Measurements from ENCODE around the gene URB2. TPM values are rescaled to one million over a fixed set of nuclear protein-coding genes. Genes with fewer than 3 reads are reported as not detected.

Gene URB2
- total and polyA plus RNA-seq, 2 donors (not counting 3 experiments of a cell fraction or from before 2014, with no cell fraction given) = 4.7 to 12.4 TPM

DNA sequence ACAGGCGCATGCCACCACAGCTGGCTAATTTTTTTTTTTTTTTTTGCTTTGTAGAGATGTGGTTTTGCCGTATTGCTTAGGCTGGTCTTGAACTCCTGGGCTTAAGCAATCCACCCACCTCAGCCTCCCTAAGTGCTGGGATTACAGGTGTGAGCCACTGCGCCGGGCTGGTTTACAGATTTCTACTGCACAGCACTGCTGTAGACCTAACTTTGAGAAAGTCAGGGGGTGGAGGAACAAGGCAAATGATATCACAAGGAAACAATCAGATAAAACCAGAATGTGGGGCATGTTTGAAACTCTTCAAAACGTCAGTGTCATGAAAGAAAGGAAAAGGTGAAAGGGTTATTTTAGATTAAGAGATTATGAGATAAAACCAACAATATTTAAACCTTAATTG lies 45.3 kb downstream of the URB2 start:
- ChIA-PET POLR2A (no interaction called here), CTCF (interaction anchor here (4.2 kb wide), 1 partner anchor 10 kb away, joined by 23 read pairs; no protein-coding TSS in a partner anchor)
- intact Hi-C loops (cut with micrococcal nuclease) = no loop called here
- Histone ChIP-seq H3K27me3 (ENCODE audit: control insufficient read depth in 2 of 2, insufficient read depth in 2 of 2, low read length in 2 of 2) (no peaks in the 10 kb centered on the region), H3K27ac (ENCODE audit: insufficient read depth, low read depth, low read length) (no peak overlapping the region), H2AFZ (ENCODE audit: low read depth, low read length) (no peak overlapping the region), H3K4me3 (replicated peaks in 1 of 3; ENCODE audit: insufficient read depth in 1 of 3, low read depth in 1 of 3, low read length in 3 of 3) (no peak overlapping the region), H4K20me1 (replicated peaks; ENCODE audit: control insufficient read depth, extremely low read depth, insufficient read depth, low read length) (no peaks in the 10 kb centered on the region), H3K4me1 (ENCODE audit: control insufficient read depth, extremely low read depth, insufficient read depth, low read length) (no peaks in the 10 kb centered on the region), H3K9me3 (replicated peaks; ENCODE audit: control insufficient read depth, insufficient read depth, low read length) (no peaks in the 10 kb centered on the region), H3K4me2 (ENCODE audit: insufficient read depth, low read length) (no peak overlapping the region), H3K36me3 (ENCODE audit: control insufficient read depth in 2 of 2, extremely low read depth in 1 of 2, insufficient read depth in 2 of 2, low read length in 2 of 2) (no peaks in the 10 kb centered on the region), H3K79me2 (ENCODE audit: control insufficient read depth, insufficient read depth, low read length) (no peaks in the 10 kb centered on the region), H3K9ac (replicated peaks; ENCODE audit: extremely low read depth, insufficient read depth, low read length) (no peak overlapping the region), H3K9me1 (replicated peaks; ENCODE audit: control insufficient read depth, extremely low read depth, insufficient read depth, low read length) (no peaks in the 10 kb centered on the region)
- TF ChIP-seq POLR2A (IDR thresholded peaks at IDR 0.05; ENCODE audit: low read depth, low read length) = no peak
- DNase-seq (ENCODE audit: low read depth, low spot score) (no peak), FAIRE-seq (no peak)
- BruUV-seq (replicated peaks) = no TSS peak
- dilution Hi-C loops (cut with MboI; ENCODE audit: extremely low pct_ligation_motif_present, low sequenced_read_pairs) = no loop called here

DNA sequence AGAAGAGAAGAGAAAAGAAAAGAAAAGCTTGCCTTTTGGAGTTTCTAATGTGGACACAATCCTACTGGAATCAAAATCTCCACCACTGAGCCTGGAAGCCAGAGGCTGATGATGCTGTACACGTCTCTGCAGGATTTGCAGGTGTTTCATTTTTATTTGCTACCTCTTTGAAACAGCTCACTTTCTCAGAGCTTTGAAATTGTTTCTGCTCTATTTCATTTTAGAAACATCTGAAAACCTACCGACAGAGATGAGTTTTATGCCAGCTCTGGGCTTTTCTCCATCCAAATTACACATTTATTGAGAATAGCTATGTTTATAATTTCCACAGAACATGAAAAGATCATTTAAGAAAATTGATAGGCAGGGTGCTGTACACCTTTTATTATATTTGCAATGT lies 46.2 kb downstream of the URB2 start:
- CTCF ChIA-PET = interaction anchor here (0.7 to 4.2 kb wide), 4 partner anchors 11 to 544 kb away, joined by 3 to 23 read pairs (median 4); no protein-coding TSS in a partner anchor

More for the DNA sequence above, 46.2 kb downstream of the URB2 start:
- no peaks in the 10 kb centered on the region for H3K79me2 ChIP-seq (ENCODE audit: control insufficient read depth, insufficient read depth, low read length)
- BruUV-seq (replicated peaks) = no TSS peak
- dilution Hi-C loops (cut with MboI; ENCODE audit: extremely low pct_ligation_motif_present, low sequenced_read_pairs) (no loop called here), intact Hi-C loops (cut with micrococcal nuclease) (no loop called here)
- H3K27me3 ChIP-seq (ENCODE audit: control insufficient read depth in 2 of 2, insufficient read depth in 2 of 2, low read length in 2 of 2) = no peaks in the 10 kb centered on the region
- FAIRE-seq (no peak), DNase-seq (ENCODE audit: low read depth, low spot score) (no peak)
- H4K20me1 ChIP-seq (replicated peaks; ENCODE audit: control insufficient read depth, extremely low read depth, insufficient read depth, low read length) = no peaks in the 10 kb centered on the region
- TF ChIP-seq POLR2A (IDR thresholded peaks at IDR 0.05; ENCODE audit: low read depth, low read length) = no peak
- TF ChIP-seq, protein P1, sequence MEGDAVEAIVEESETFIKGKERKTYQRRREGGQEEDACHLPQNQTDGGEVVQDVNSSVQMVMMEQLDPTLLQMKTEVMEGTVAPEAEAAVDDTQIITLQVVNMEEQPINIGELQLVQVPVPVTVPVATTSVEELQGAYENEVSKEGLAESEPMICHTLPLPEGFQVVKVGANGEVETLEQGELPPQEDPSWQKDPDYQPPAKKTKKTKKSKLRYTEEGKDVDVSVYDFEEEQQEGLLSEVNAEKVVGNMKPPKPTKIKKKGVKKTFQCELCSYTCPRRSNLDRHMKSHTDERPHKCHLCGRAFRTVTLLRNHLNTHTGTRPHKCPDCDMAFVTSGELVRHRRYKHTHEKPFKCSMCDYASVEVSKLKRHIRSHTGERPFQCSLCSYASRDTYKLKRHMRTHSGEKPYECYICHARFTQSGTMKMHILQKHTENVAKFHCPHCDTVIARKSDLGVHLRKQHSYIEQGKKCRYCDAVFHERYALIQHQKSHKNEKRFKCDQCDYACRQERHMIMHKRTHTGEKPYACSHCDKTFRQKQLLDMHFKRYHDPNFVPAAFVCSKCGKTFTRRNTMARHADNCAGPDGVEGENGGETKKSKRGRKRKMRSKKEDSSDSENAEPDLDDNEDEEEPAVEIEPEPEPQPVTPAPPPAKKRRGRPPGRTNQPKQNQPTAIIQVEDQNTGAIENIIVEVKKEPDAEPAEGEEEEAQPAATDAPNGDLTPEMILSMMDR (IDR thresholded peaks at IDR 0.05; ENCODE audit: extremely low read depth in 1 of 2, insufficient read depth in 1 of 2, low read depth in 1 of 2, low read length in 2 of 2) = no peak
- TF ChIP-seq GATA2 (IDR thresholded peaks at IDR 0.05; ENCODE audit: insufficient read depth, insufficient read length, low read depth, low read length) = no peak
- no peak for TF ChIP-seq JUN (IDR thresholded peaks at IDR 0.05; ENCODE audit: borderline replicate concordance, insufficient read depth, insufficient read length, low read depth)
- no peak overlapping the region for H2AFZ ChIP-seq (ENCODE audit: low read depth, low read length)
- H3K4me2 ChIP-seq (ENCODE audit: insufficient read depth, low read length) = no peak overlapping the region
- H3K4me1 ChIP-seq (ENCODE audit: control insufficient read depth, extremely low read depth, insufficient read depth, low read length) = no peaks in the 10 kb centered on the region
- no peaks in the 10 kb centered on the region for H3K9me1 ChIP-seq (replicated peaks; ENCODE audit: control insufficient read depth, extremely low read depth, insufficient read depth, low read length)
- no peak overlapping the region for H3K9ac ChIP-seq (replicated peaks; ENCODE audit: extremely low read depth, insufficient read depth, low read length)
- POLR2A ChIA-PET = no interaction called here
- H3K9me3 ChIP-seq (replicated peaks; ENCODE audit: control insufficient read depth, insufficient read depth, low read length) = no peaks in the 10 kb centered on the region
- no peak overlapping the region for H3K4me3 ChIP-seq (replicated peaks in 1 of 3; ENCODE audit: insufficient read depth in 1 of 3, low read depth in 1 of 3, low read length in 3 of 3)
- no peaks in the 10 kb centered on the region for H3K36me3 ChIP-seq (ENCODE audit: control insufficient read depth in 2 of 2, extremely low read depth in 1 of 2, insufficient read depth in 2 of 2, low read length in 2 of 2)
- no peak overlapping the region for H3K27ac ChIP-seq (ENCODE audit: insufficient read depth, low read depth, low read length)

All from endothelial cell of umbilical vein (primary cell).